WERI-Rb-1 (cell line): ENCODE data around the gene KRTAP3-3.
A peak's percentile ranks its signal among the peaks of the same experiment; 100 is the strongest.
"Not testable (repeated sequence)": the region's sequence is repeated elsewhere in the genome, so short reads cannot be mapped to it uniquely, and the experiment has no call there.

Experiments
- DNase-seq: peaks from one replicate; pipeline ENCODE4 v3.0.0-alpha.2; 2020
- H3K27ac ChIP-seq: fragments of 250-450 bp; sonication (Bioruptor Pico); 2 replicates; pipeline ENCODE4 v1.5.1; 2020; ENCODE audit warnings: mild to moderate bottlenecking, moderate library complexity
- H3K27me3 ChIP-seq: fragments of 250-450 bp; sonication (Bioruptor Pico); 2 replicates; pipeline ENCODE4 v1.5.1; 2021; ENCODE audit warnings: mild to moderate bottlenecking, low read depth, moderate library complexity; ENCODE audit not compliant: insufficient read depth, severe bottlenecking
- H3K36me3 ChIP-seq: fragments of 250-450 bp; sonication (Bioruptor Pico); 2 replicates; pipeline ENCODE4 v1.5.1; 2020; ENCODE audit warnings: mild to moderate bottlenecking, moderate library complexity
- H3K4me3 ChIP-seq: 2 replicates; pipeline ENCODE4 v1.5.1; 2011; ENCODE audit warnings: low read depth, mild to moderate bottlenecking, control low read depth, low read length
- H3K9me3 ChIP-seq: fragments of 250-450 bp; sonication (Bioruptor Pico); 2 replicates; pipeline ENCODE4 v1.5.1; 2021; ENCODE audit warnings: mild to moderate bottlenecking, moderate library complexity; ENCODE audit not compliant: severe bottlenecking
- TF ChIP-seq, protein P1 (sequence below): IDR thresholded peaks from 2 replicates; pipeline ENCODE4 v1.5.1; 2011; ENCODE audit warnings: low read depth, mild to moderate bottlenecking, control low read depth, inconsistent platforms, low read length

Gene KRTAP3-3

DNA sequence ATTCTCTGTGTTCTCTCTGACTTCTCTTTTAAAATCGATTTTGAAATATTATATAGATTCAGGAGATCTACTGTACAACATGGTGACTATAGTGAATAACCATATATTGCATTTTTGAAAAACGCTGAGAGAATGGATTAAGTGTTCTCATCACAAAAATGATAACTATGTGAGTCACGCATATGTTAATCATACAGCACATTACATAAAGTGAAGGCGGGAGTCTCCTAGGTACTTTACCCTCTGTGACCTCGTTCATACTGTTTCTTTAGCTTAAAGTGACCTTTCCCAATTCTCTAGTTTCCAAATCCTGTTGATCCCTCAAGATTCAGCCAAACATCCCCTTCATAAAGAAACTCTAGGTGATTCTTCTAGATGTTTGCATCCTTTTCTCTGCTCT lies 8.8 kb upstream of the KRTAP3-3 start:
- Histone ChIP-seq H3K36me3 (no peaks in the 10 kb centered on the region), H3K4me3 (no peak overlapping the region), H3K27ac (no peak overlapping the region), H3K9me3 (no peaks in the 10 kb centered on the region), H3K27me3 (no peaks in the 10 kb centered on the region)
- DNase-seq, result no peak
- TF ChIP-seq, protein P1, sequence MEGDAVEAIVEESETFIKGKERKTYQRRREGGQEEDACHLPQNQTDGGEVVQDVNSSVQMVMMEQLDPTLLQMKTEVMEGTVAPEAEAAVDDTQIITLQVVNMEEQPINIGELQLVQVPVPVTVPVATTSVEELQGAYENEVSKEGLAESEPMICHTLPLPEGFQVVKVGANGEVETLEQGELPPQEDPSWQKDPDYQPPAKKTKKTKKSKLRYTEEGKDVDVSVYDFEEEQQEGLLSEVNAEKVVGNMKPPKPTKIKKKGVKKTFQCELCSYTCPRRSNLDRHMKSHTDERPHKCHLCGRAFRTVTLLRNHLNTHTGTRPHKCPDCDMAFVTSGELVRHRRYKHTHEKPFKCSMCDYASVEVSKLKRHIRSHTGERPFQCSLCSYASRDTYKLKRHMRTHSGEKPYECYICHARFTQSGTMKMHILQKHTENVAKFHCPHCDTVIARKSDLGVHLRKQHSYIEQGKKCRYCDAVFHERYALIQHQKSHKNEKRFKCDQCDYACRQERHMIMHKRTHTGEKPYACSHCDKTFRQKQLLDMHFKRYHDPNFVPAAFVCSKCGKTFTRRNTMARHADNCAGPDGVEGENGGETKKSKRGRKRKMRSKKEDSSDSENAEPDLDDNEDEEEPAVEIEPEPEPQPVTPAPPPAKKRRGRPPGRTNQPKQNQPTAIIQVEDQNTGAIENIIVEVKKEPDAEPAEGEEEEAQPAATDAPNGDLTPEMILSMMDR, result no peak

DNA sequence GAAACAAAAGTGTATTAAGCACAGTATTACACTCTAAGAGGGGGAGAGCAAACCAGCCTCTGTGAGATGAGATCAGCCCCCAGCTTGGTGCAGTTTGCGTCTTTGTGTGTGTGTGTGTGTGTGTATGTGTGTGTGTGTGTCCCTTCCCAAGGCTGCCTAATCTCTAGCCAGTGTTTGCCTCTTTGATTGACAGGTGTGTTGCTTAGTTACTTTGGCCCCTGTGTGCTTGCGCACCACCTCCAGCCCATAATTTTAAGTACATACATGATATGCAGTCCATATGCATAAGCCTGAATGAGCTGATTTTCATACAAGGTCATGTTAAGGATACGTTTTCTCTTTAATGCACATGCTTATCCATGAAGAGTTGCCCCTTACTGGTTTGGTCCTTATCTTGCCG lies 7.8 kb upstream of the KRTAP3-3 start:
- Histone ChIP-seq H3K36me3 (no peaks in the 10 kb centered on the region), H3K27me3 (no peaks in the 10 kb centered on the region), H3K4me3 (no peak overlapping the region), H3K27ac (no peak overlapping the region), H3K9me3 (no peaks in the 10 kb centered on the region)
- DNase-seq, result no peak
- TF ChIP-seq, protein P1, result no peak

DNA sequence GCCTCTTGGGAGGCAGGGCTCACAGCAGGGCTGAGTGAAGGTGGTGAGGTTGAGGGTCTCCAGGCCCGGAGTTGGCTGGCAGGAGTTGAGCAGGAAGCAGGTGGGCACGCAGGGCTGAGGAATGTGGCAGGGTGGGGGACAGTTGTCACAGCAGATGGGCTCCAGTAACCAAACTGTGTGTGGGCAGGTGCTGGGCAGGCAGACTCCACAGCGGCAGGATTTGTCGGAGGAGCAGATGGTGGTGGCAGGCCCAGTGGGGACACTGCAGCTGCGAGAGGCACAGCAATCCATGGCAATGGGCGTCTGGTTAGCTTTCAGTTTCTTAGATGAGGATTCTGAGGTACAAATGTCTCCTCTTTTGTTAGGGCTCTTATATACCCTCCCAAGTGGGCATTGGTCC lies 5.6 kb upstream of the KRTAP3-3 start, which contains the start of gene KRTAP3-2:
TSS of gene KRTAP3-2 (minus strand) at position 344 of the 400 bp plus-strand sequence. CDS start at position 291, 53 bp downstream.
- not testable (repeated sequence) for H3K27me3 ChIP-seq, H3K9me3 ChIP-seq, H3K36me3 ChIP-seq, H3K4me3 ChIP-seq
- H3K27ac ChIP-seq, result peak within 1 kb of the TSS; percentile 11; the same call in 1 of the 2 replicates
- DNase-seq, result peak; percentile 87

DNA sequence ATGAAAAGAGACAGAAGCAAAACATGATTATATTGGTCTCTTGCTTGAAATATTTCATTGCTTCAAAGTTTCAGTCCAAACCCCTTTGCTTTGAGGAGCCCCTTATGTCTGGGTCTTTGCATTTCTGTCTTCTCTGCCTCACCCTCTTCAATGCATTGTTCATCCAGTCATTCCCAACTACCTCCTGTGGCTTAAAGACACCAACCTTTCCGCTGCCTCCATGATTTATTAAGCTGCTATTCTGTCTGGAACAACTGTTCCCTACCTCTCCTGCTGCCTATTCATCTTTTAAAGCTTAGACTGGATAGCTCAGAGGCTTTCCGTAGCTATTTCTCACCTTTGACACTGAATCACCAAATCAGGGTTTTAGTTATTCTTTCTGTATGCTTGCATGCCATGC lies 3.4 kb upstream of the KRTAP3-3 start:
- Histone ChIP-seq H3K9me3 (no peaks in the 10 kb centered on the region), H3K27ac (no peak overlapping the region), H3K36me3 (no peaks in the 10 kb centered on the region), H3K4me3 (no peak overlapping the region), H3K27me3 (no peaks in the 10 kb centered on the region)
- TF ChIP-seq, protein P1, result no peak
- DNase-seq, result no peak

DNA sequence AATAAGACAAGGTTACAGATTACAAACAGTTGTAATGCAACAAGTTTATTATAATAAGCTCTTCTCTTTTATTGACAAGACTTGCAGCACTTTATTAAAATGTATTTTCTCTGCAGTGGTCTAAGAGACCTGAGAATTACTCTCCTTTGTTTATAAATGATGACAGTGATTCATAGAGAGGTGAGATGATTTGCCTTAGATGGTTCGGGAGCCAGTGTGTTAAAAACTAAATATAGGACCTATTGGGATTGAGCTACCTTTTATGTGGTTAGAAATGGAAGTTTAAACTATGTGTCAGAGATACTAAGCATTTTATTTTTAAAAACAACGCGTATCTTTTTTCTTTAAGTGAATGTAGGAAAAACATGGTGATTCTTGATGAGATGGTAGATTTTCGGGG lies 2.9 kb upstream of the KRTAP3-3 start:
- Histone ChIP-seq H3K9me3 (no peaks in the 10 kb centered on the region), H3K4me3 (no peak overlapping the region), H3K27me3 (no peaks in the 10 kb centered on the region), H3K36me3 (no peaks in the 10 kb centered on the region), H3K27ac (no peak overlapping the region)
- DNase-seq, result no peak
- TF ChIP-seq, protein P1, result no peak

DNA sequence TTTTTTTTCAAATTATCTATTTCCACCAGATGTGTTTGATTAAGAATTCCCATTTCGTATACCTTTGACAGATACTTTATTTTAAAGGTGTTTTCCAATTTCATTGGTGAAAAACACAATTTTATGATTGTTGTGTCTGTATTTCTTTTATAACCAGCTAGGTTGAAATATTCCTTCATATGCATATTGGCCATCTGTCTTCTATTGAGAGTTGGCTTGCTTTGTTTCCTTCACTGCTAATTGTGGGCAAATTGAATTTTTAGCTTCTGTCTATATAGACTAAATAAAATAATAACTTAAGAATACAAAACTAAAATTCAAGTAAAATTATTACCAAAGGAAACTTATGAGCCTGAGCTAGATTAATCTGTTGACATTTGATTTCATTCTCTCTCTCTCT lies 1.2 kb upstream of the KRTAP3-3 start:
- Histone ChIP-seq H3K36me3 (no peaks in the 10 kb centered on the region), H3K27me3 (no peaks in the 10 kb centered on the region), H3K27ac (no peak overlapping the region), H3K4me3 (no peak overlapping the region), H3K9me3 (peaks cover 9% of the 10 kb centered on the region)
- TF ChIP-seq, protein P1, result no peak
- DNase-seq, result no peak
